Subcutaneous adipose tissue (tissue), 4 donors: ENCODE data around the gene OR4K13. TPM values are rescaled to one million over a fixed set of nuclear protein-coding genes. Genes with fewer than 3 reads are reported as not detected.

ENCODE experiments used
- total RNA-seq, 4 donors: library from RNA; depleted of rRNA; stranded (reverse); fragments of >200 nt; gene quantifications; one replicate each; pipeline ENCODE4 v1.1.0, GENCODE V29; 2016
- TF ChIP-seq, protein P1 (sequence below): fragments of 450-650 bp; IDR thresholded peaks from one replicate; pipeline ENCODE4 v1.5.1; 2016; ENCODE audit warnings: low read depth, mild to moderate bottlenecking, control low read depth, antibody characterized with exemption, moderate library complexity

Gene OR4K13
- total RNA-seq, 4 donors from 2014 or later, result not detected

DNA sequence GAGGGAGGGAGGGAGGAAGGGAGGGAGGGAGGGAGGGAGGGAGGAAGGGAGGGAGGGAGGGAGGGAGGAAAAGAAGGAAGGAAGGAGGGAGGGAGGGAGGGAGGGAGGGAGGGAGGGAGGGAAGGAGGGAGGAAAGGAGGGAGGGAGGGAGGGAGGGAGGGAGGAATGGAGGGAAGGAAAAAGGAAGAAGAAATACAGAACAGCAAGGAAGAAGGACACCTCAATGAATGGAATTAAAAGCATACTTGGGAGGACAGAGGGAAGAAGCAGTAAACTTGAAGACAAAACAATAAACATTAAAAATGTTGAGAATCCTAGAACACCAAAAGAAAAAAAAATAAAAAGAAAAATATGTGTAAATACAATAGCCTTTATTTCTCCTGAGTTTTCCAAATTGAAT lies 27.7 kb downstream of the OR4K13 start:
- TF ChIP-seq, protein P1, sequence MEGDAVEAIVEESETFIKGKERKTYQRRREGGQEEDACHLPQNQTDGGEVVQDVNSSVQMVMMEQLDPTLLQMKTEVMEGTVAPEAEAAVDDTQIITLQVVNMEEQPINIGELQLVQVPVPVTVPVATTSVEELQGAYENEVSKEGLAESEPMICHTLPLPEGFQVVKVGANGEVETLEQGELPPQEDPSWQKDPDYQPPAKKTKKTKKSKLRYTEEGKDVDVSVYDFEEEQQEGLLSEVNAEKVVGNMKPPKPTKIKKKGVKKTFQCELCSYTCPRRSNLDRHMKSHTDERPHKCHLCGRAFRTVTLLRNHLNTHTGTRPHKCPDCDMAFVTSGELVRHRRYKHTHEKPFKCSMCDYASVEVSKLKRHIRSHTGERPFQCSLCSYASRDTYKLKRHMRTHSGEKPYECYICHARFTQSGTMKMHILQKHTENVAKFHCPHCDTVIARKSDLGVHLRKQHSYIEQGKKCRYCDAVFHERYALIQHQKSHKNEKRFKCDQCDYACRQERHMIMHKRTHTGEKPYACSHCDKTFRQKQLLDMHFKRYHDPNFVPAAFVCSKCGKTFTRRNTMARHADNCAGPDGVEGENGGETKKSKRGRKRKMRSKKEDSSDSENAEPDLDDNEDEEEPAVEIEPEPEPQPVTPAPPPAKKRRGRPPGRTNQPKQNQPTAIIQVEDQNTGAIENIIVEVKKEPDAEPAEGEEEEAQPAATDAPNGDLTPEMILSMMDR, result no peak

DNA sequence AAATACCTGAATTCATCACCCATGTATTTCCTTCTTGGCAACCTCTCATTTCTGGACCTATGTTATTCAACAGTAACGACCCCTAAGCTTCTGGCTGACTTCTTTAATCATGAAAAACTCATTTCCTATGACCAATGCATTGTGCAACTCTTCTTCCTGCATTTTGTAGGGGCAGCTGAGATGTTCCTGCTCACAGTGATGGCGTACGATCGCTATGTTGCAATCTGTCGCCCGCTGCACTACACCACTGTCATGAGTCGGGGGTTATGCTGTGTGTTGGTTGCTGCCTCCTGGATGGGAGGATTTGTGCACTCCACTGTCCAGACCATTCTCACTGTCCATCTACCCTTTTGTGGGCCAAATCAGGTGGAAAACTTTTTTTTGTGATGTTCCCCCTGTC lies 33.5 kb downstream of the OR4K13 start:
- TF ChIP-seq, protein P1, result no peak

DNA sequence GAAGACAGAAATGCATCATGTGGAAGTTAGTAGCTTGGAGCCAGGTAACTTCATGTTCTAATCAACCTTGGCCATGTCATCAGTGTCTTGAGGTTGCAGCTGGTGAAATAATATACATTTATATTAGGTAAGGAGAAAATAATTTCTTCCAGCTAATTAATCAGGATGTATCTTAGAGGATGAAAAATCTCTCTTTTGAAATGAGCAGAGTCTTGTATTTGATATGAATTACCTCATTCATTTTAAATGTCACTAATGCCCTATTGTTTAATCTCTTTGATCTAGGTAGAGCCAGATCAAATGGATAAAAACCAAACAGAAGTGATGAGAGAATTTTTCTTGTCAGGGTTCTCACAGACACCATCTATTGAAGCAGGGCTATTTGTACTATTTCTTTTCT lies 34.0 kb downstream of the OR4K13 start, which contains the start of gene OR4Q2:
OR4Q2 (plus strand) TSS at position 301 of the 400 bp plus-strand sequence.
- TF ChIP-seq, protein P1, result no peak

DNA sequence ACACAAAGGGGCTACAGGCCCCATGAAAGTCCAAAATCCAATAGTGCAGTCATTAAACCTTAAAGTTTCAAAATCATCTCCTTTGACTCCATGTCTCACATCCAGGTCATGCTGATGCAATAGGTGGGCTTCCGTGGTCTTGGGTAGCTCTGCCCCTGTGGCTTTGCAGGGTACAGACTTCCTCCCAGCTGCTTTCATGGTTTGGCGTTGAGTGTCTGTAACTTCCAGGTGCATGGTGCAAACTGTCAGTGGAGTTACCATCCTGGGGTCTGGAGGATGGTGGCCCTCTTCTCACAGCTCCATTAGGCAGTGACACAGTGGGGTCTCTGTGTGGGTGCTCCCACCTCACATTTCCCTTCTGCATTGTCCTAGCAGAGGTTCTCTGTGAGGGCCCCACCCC lies 42.4 kb downstream of the OR4K13 start:
- TF ChIP-seq, protein P1, result no peak

Other genes with a start within 250 kb of the OR4K13 start
- not detected for gene OR4N2, start 232.3 kb downstream of the OR4K13 start, total RNA-seq
- not detected for gene OR4K2, start 160.9 kb downstream of the OR4K13 start, total RNA-seq
- not detected for gene OR4K5, start 115.4 kb downstream of the OR4K13 start, total RNA-seq
- gene OR4K1, start 105.1 kb downstream of the OR4K13 start, total RNA-seq, result not detected
- not detected for gene OR4K15, start 60.4 kb downstream of the OR4K13 start, total RNA-seq
- not detected for gene OR4Q2, start 33.9 kb downstream of the OR4K13 start, total RNA-seq
- gene OR4K14, start 16.7 kb downstream of the OR4K13 start, total RNA-seq, result not detected
- not detected for gene OR4L1, start 24.0 kb upstream of the OR4K13 start, total RNA-seq
- gene OR4K17, start 74.7 kb upstream of the OR4K13 start, total RNA-seq, result not detected
- not detected for gene OR4N5, start 102.8 kb upstream of the OR4K13 start, total RNA-seq
- not detected for gene OR11G2, start 154.9 kb upstream of the OR4K13 start, total RNA-seq
- not detected for gene OR11H6, start 187.7 kb upstream of the OR4K13 start, total RNA-seq
- gene OR11H7, start 192.9 kb upstream of the OR4K13 start, total RNA-seq, result not detected
- not detected for gene OR11H4, start 203.2 kb upstream of the OR4K13 start, total RNA-seq